Esophagus squamous epithelium (tissue), 4 donors: ENCODE results near the gene C3orf18.

Experiments
- POLR2A ChIP-seq, 4 donors: fragments of 450-650 bp; IDR thresholded peaks; one replicate each; pipeline ENCODE4 v1.6.1; 2017; ENCODE audit warnings: antibody characterized with exemption in 4 of 4, mild to moderate bottlenecking in 4 of 4, moderate library complexity in 3 of 4
- TF ChIP-seq, protein P1 (sequence below), 6 experiments: fragments of 450-650 bp in 4 of 6; fragments of 200-600 bp in 2 of 6; sonication (generic) in 2 of 6; IDR thresholded peaks; one replicate each; pipeline ENCODE4 v1.5.1; 2016 to 2019; ENCODE audit warnings: antibody characterized with exemption in 6 of 6, mild to moderate bottlenecking in 4 of 6, moderate library complexity in 4 of 6

DNA sequence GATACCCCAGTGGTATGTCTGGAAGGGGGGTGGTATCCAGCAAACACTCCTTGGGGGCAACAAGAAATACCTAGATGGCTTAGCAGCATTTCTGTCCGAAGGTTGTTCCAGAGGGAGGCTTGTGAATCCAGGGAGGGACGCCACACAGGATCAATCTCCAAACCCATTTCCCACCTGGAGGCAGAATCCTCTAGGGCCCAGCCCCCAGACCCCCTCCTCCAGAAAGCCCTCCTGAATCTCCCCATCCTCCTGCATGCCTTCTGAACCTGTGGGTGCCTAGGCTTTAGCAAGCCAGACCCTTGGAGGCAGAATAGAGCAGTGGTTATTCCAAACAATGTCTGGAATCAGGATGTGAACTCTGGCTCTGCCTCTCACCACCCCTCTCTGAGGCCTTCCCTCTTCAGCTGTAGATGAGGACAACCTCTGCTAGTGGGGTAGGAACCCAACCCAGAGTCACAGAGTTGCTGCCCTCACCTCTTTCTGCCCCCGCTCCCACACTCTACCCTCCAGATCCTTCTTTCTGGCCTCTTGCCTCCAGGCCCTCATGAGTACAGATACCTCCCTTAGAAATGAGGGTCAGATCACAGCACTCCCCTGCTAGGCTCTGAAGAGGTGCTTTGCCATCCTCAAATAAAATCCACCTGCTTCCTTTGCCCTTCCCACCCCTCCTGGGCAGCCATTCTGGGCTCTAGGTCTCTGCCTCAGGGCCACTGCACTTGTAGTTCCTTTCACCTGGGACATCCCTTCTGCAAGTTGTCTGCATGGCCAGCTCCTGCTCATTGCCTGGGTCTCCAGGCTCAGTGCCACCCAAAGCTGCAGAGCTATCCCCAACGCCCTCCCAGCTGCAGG lies 35.9 kb upstream of the C3orf18 start:
- TF ChIP-seq, protein P1, sequence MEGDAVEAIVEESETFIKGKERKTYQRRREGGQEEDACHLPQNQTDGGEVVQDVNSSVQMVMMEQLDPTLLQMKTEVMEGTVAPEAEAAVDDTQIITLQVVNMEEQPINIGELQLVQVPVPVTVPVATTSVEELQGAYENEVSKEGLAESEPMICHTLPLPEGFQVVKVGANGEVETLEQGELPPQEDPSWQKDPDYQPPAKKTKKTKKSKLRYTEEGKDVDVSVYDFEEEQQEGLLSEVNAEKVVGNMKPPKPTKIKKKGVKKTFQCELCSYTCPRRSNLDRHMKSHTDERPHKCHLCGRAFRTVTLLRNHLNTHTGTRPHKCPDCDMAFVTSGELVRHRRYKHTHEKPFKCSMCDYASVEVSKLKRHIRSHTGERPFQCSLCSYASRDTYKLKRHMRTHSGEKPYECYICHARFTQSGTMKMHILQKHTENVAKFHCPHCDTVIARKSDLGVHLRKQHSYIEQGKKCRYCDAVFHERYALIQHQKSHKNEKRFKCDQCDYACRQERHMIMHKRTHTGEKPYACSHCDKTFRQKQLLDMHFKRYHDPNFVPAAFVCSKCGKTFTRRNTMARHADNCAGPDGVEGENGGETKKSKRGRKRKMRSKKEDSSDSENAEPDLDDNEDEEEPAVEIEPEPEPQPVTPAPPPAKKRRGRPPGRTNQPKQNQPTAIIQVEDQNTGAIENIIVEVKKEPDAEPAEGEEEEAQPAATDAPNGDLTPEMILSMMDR (IDR thresholded peaks at IDR 0.05): no peak
- TF ChIP-seq POLR2A (IDR thresholded peaks at IDR 0.05): no peak
